Lower lobe of right lung (tissue), 2 donors: ENCODE data around the gene RSL1D1. TPM values are rescaled to one million over a fixed set of nuclear protein-coding genes. Genes with fewer than 3 reads are reported as not detected.
A peak's percentile ranks its signal among the peaks of the same experiment; 100 is the strongest.

Experiments used
- ATAC-seq, 2 donors: fragments of 200-7000 bp; cut with Tn5 transposase; one replicate each; pipeline ENCODE4 v1.9.1; 2020 to 2022; ENCODE audit warnings: mild to moderate bottlenecking in 2 of 2, moderate library complexity in 2 of 2
- DNase-seq: peaks from one replicate; pipeline ENCODE4 v3.0.0-alpha.2; 2020
- H3K27ac ChIP-seq: fragments of 200-600 bp; one replicate; pipeline ENCODE4 v1.8.0; 2022
- H3K27me3 ChIP-seq: fragments of 200-600 bp; one replicate; pipeline ENCODE4 v1.8.0; 2022; ENCODE audit warnings: low read depth
- H3K36me3 ChIP-seq: fragments of 200-600 bp; one replicate; pipeline ENCODE4 v1.8.0; 2022; ENCODE audit warnings: mild to moderate bottlenecking
- H3K4me1 ChIP-seq: fragments of 200-600 bp; one replicate; pipeline ENCODE4 v1.8.0; 2022
- H3K4me3 ChIP-seq: fragments of 200-600 bp; one replicate; pipeline ENCODE4 v1.8.0; 2022; ENCODE audit warnings: mild to moderate bottlenecking
- H3K9me3 ChIP-seq: fragments of 200-600 bp; one replicate; pipeline ENCODE4 v1.8.0; 2022
- intact Hi-C: fragments of 100-400 bp; cut with DNase I; formaldehyde crosslinking; loops from one replicate; pipeline ENCODE4 v1.11.0; 2022
- total RNA-seq: library from RNA; stranded (reverse); fragmentation: NEBNext Ultra II Directional; extraction: Animal tissue kit (Norgen Biotek cat#: 25700); gene quantifications from one replicate; pipeline ENCODE4 v1.2.1, GENCODE V29; 2021
- TF ChIP-seq, protein P1 (sequence below): fragments of 200-600 bp; IDR thresholded peaks from one replicate; pipeline ENCODE4 v1.8.0; 2022; ENCODE audit warnings: antibody characterized with exemption, mild to moderate bottlenecking
- donor health status: DM: no; HTN: yes; CAD: no; lungs with severe emphysema.

RSL1D1 gene
- total RNA-seq, 1 donor from 2014 or later: 133 TPM

DNA sequence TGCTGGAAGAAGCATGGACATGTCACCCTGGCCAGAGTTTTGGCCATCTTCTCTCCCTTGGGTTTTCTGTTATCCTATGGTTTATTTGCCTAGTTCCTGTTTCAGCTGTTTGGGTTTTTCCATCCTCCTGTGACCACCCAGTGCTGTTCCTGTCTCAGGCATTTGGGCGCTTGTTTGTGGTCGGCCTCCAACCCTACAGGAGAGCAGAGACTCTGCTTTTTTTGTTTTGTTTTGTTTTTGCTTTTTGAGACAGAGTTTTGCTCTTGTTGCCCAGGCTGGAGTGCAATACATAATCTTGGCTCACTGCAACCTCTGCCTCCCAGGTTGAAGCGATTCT is 51.0 kb downstream of the RSL1D1 start:
- H3K4me3 ChIP-seq: peak overlapping the region; percentile 87
- TF ChIP-seq, protein P1, sequence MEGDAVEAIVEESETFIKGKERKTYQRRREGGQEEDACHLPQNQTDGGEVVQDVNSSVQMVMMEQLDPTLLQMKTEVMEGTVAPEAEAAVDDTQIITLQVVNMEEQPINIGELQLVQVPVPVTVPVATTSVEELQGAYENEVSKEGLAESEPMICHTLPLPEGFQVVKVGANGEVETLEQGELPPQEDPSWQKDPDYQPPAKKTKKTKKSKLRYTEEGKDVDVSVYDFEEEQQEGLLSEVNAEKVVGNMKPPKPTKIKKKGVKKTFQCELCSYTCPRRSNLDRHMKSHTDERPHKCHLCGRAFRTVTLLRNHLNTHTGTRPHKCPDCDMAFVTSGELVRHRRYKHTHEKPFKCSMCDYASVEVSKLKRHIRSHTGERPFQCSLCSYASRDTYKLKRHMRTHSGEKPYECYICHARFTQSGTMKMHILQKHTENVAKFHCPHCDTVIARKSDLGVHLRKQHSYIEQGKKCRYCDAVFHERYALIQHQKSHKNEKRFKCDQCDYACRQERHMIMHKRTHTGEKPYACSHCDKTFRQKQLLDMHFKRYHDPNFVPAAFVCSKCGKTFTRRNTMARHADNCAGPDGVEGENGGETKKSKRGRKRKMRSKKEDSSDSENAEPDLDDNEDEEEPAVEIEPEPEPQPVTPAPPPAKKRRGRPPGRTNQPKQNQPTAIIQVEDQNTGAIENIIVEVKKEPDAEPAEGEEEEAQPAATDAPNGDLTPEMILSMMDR: no peak
- no peaks in the 10 kb centered on the region for H3K9me3 ChIP-seq
- no peaks in the 10 kb centered on the region for H3K27me3 ChIP-seq
- intact Hi-C loops: no loop called here
- H3K4me1 ChIP-seq: peaks cover 32% of the 10 kb centered on the region
- DNase-seq (no peak), ATAC-seq (no peak)
- H3K27ac ChIP-seq: peak overlapping the region; percentile 99
- H3K36me3 ChIP-seq: no peaks in the 10 kb centered on the region

DNA sequence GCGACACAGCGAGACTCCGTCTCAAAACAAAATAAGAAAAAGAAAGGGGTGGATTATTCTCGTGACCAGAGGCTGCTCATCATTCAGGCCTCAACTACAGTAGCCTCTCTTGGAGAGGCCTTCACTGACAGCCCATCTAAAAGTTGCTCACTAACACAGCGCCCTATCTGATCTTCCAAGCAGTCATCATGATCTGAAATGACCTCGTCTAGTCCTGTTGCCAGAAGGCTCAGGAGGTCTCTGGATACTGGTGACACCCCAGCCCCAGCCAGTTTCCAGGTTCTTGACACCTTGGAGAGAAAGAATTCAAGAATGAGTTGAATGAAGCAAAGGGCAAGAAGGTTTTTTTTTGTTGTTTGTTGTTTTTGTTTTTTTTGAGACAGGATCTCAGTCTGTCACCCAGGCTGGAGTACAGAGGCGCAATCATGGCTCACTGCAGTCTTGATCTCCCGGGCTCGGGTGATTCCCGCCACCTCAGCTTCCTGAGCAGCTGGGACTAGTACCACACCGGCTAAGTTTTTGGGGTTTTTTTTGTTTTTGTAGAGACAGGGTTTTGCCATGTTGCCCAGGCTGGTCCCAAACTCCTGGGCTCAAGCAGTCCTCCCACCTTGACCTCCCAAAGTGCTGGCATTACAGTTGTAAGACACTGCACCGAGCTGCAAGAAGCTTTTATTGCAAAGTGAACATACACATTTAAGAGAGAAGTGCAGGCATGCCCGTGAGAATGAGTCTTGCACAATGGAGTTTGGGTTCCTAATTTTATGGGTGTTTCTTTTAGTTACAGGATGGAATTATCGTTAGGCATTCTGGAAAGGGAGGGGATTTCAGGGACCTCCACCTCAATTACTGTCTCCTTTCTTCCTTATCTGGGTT is 51.6 kb downstream of the RSL1D1 start:
- no peak for ATAC-seq
- H3K27ac ChIP-seq: peak overlapping the region; percentile 99
- H3K9me3 ChIP-seq: no peaks in the 10 kb centered on the region
- H3K4me1 ChIP-seq: peaks cover 38% of the 10 kb centered on the region
- no peaks in the 10 kb centered on the region for H3K36me3 ChIP-seq
- TF ChIP-seq, protein P1: no peak
- peak overlapping the region; percentile 87 for H3K4me3 ChIP-seq
- no peak for DNase-seq
- intact Hi-C loops: no loop called here
- H3K27me3 ChIP-seq: no peaks in the 10 kb centered on the region

DNA sequence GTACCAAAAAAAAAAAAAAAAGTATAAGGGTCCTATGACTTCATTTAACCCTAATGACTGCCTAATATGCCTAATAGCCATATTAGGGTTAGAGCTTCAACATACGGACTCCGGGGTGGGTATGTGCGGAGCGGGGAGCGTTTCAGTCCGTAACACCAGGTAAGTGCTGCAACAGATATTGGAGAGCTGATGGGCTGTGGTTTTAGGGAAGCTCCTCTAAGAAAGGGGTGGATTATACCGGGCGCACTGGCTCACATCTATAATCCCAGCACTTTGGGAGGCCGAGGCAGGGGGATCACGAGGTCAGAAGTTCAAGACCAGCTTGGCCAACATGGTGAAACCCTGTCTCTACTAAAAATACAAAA is 52.3 kb downstream of the RSL1D1 start:
- peak overlapping the region; percentile 87 for H3K4me3 ChIP-seq
- peak overlapping the region; percentile 99 for H3K27ac ChIP-seq
- intact Hi-C loops: no loop called here
- ATAC-seq: no peak
- DNase-seq: no peak
- H3K36me3 ChIP-seq: no peaks in the 10 kb centered on the region
- no peaks in the 10 kb centered on the region for H3K9me3 ChIP-seq
- H3K4me1 ChIP-seq: peaks cover 45% of the 10 kb centered on the region
- TF ChIP-seq, protein P1: no peak
- H3K27me3 ChIP-seq: no peaks in the 10 kb centered on the region

DNA sequence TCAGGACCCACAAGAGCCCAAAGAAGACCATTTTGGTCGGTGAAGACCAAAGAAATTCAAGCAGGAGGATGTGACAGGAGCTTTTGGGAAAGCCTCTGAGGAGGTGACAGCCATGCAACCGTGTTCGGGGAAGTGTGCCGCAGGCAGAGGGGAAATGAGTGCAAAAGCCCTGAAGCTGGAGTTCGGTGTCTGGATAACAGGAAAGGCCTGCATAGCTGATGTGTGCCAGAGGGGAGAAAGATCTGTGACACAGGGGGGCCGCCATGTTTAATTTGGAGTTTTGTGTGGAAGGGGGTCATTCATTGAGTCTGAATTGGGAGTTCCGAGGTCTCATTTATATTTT is 53.4 kb downstream of the RSL1D1 start:
- TF ChIP-seq, protein P1: no peak
- H3K4me1 ChIP-seq: peaks cover 56% of the 10 kb centered on the region
- intact Hi-C loops: no loop called here
- H3K27me3 ChIP-seq: no peaks in the 10 kb centered on the region
- no peaks in the 10 kb centered on the region for H3K9me3 ChIP-seq
- H3K36me3 ChIP-seq: no peaks in the 10 kb centered on the region
- no peak for DNase-seq
- H3K27ac ChIP-seq: peak overlapping the region; percentile 99
- peak overlapping the region; percentile 87 for H3K4me3 ChIP-seq
- ATAC-seq: peak; percentile 3 to 13

DNA sequence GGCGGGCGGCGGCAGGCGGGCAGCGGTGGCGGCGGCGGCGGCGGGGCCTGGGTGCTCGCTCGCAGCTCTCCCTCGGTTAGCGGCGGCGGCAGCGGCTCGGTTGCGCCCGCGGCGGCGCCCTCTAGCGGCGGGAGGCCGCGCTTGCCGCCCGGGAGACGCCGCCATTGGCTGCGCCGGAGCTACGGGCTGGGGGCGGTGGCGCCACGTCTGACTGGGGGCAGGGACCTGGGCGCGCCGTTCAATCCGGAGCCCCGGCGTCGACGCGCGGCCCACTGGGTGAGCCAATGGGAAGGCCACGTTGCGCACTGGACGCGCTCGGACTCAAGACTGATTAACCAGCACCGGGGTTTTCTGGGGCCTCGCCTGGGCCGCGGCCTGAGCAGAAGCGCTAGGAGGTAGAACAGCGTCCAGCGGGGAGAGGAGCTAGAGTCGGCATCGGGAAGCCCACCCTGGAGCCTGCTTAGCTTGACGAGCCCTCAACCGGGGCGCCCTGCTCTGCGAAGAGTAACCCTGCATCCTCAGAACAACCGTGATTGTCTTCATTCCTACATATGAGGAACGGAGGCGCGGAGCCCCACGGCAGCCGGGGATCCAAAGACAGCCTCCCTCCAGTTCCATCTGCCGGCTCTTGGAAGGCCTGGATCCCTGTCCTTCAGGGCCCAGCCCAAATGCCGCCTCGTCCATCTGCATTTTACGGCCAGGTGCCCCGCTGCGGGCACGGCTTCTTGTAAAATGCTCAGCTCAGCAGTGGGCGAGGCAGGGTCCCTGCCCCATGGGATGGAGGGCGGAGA is 54.0 kb downstream of the RSL1D1 start, which contains the start of gene ZC3H7A:
Gene ZC3H7A, minus strand, starts transcription at position 93 of the 791 bp plus-strand sequence. CDS start 14,904 bp downstream, outside the sequence.
- Histone ChIP-seq H3K27me3 (no peaks in the 10 kb centered on the region), H3K4me3 (peak within 1 kb of the TSS; percentile 87), H3K27ac (peak within 1 kb of the TSS; percentile 99), H3K36me3 (no peaks in the 10 kb centered on the region), H3K4me1 (peaks cover 62% of the 10 kb centered on the region), H3K9me3 (no peaks in the 10 kb centered on the region)
- TF ChIP-seq, protein P1: peak; percentile 82
- intact Hi-C loops: no loop called here
- ATAC-seq: peak; percentile 94 to 98
- peak; percentile 99 for DNase-seq
